ENCODE measurements around the gene MPDZ.
A peak's percentile ranks its signal among the peaks of the same experiment; 100 is the strongest.

MPDZ gene

DNA sequence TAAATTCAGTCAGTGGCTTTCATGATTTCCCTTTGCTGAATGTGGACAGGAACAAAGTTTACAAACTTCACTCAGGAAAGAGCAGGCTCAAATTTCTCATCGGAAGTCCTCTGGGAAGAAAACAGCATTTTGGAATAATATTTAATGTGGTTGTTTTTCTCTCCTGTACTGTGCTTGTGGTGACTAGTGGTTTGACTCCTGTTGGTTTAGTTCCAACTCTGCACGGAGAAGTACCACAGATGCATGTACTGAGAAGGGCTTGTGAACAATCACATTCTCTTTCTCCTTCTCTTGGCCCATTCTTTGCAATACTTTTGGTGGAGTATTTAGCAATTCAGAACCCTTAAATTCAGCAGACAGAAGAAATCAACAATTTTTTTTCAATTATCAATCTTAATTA is 13.3 kb downstream of the MPDZ start:
- no peaks in the 10 kb centered on the region for H3K27me3 ChIP-seq (ENCODE audit: insufficient read depth, low read length)
- H4K12ac ChIP-seq (ENCODE audit: low read depth, low read length) = no peak overlapping the region
- no peak overlapping the region for H3K4me3 ChIP-seq (ENCODE audit: low read depth, low read length)
- no peak overlapping the region for H2BK12ac ChIP-seq (ENCODE audit: low read length)
- H4K91ac ChIP-seq (ENCODE audit: low read depth, low read length) = no peak overlapping the region
- H3K4me2 ChIP-seq (ENCODE audit: low read length) = no peak overlapping the region
- H3K36me3 ChIP-seq (ENCODE audit: control insufficient read depth in 1 of 2, insufficient read depth in 2 of 2, low read length in 2 of 2) = no peaks in the 10 kb centered on the region
- H3K14ac ChIP-seq (ENCODE audit: low read length) = no peak overlapping the region
- no peak overlapping the region for H3K23ac ChIP-seq (ENCODE audit: low read length)
- no peak for DNase-seq
- H3K18ac ChIP-seq (ENCODE audit: low read length) = no peak overlapping the region
- H3K27ac ChIP-seq (ENCODE audit: low read depth, low read length) = no peak overlapping the region
- no peaks in the 10 kb centered on the region for H3K9me3 ChIP-seq (ENCODE audit: insufficient read depth, low read depth, low read length)
- no peak overlapping the region for H3K9ac ChIP-seq (ENCODE audit: low read length)
- H3K79me2 ChIP-seq (ENCODE audit: control insufficient read depth, insufficient read depth, low read length, poor library complexity) = no peaks in the 10 kb centered on the region
- no peak overlapping the region for H2BK120ac ChIP-seq (ENCODE audit: insufficient read depth, low read length, poor library complexity)
- H2BK5ac ChIP-seq (ENCODE audit: low read depth, low read length, poor library complexity) = no peak overlapping the region
- peaks cover 3 to 6% of the 10 kb centered on the region in 2 experiments for H3K4me1 ChIP-seq (ENCODE audit: control insufficient read depth in 1 of 2, insufficient read depth in 2 of 2, low read length in 2 of 2)
- no CpG with 5 or more reads among the region's 2 CpGs for WGBS (ENCODE audit: extremely low coverage, insufficient coverage, insufficient read length)
- no peak overlapping the region for H4K8ac ChIP-seq (ENCODE audit: low read depth, low read length)
- no peak overlapping the region for H2AFZ ChIP-seq (ENCODE audit: insufficient read depth, low read length, poor library complexity)
- H3K79me1 ChIP-seq (ENCODE audit: low read length) = peaks cover 2% of the 10 kb centered on the region
- H2AK5ac ChIP-seq (ENCODE audit: low read length) = no peak overlapping the region
- H3K4ac ChIP-seq (ENCODE audit: low read depth, low read length) = no peak overlapping the region

DNA sequence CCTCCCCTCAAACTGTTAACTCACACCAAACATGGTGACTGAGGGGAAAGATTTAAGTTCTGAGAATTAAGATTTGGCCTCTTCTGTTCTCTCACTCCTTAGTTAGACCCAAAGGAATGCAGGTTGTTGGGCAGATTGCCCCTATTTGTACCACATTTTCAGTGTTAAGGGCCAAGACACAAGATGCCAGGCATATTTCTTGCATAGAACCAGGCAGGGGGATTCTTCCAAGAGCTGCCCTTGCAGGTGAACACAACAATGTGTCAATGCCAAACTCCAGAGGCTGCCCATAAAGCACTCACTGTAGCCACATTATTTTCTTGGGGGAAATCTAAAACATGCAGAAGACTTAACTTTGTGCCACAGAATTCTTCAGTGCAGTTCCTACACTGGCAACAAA is 14.7 kb downstream of the MPDZ start:
- Histone ChIP-seq H3K9ac (ENCODE audit: low read length) (no peak overlapping the region), H2BK5ac (ENCODE audit: low read depth, low read length, poor library complexity) (no peak overlapping the region), H2AK5ac (ENCODE audit: low read length) (no peak overlapping the region), H3K4ac (ENCODE audit: low read depth, low read length) (no peak overlapping the region), H2BK12ac (ENCODE audit: low read length) (no peak overlapping the region), H3K36me3 (ENCODE audit: control insufficient read depth in 1 of 2, insufficient read depth in 2 of 2, low read length in 2 of 2) (no peaks in the 10 kb centered on the region), H3K9me3 (ENCODE audit: insufficient read depth, low read depth, low read length) (no peaks in the 10 kb centered on the region), H2AFZ (ENCODE audit: insufficient read depth, low read length, poor library complexity) (no peak overlapping the region), H3K79me2 (ENCODE audit: control insufficient read depth, insufficient read depth, low read length, poor library complexity) (no peaks in the 10 kb centered on the region), H4K91ac (ENCODE audit: low read depth, low read length) (no peak overlapping the region), H2BK120ac (ENCODE audit: insufficient read depth, low read length, poor library complexity) (no peak overlapping the region), H3K4me2 (ENCODE audit: low read length) (no peak overlapping the region), H4K8ac (ENCODE audit: low read depth, low read length) (no peak overlapping the region), H3K18ac (ENCODE audit: low read length) (no peak overlapping the region), H3K27me3 (ENCODE audit: insufficient read depth, low read length) (no peaks in the 10 kb centered on the region), H3K14ac (ENCODE audit: low read length) (no peak overlapping the region), H3K4me1 (ENCODE audit: control insufficient read depth in 1 of 2, insufficient read depth in 2 of 2, low read length in 2 of 2) (peaks cover 3 to 6% of the 10 kb centered on the region in 2 experiments), H3K23ac (ENCODE audit: low read length) (no peak overlapping the region), H3K79me1 (ENCODE audit: low read length) (peaks cover 2% of the 10 kb centered on the region), H4K12ac (ENCODE audit: low read depth, low read length) (no peak overlapping the region), H3K4me3 (ENCODE audit: low read depth, low read length) (no peak overlapping the region), H3K27ac (ENCODE audit: low read depth, low read length) (no peak overlapping the region)
- DNase-seq = peak; percentile 1 to 16

DNA sequence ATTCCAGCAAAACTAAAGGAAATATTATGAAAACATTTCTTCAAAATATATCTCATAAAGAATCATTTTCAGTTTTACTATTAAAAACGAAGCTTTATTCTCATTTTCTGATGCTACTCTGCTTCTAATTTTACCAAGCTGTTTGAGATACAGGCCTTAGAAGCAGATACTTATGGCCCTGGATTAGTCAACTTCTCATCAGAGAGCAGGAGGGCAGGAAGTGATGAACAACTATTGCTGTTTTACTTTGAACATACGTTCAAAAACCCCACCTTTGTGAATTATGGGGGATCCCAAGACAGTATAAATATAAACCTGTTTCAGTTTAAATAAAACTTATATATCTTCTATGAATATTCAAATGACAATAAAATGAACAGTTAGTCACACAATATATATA is 16.0 kb downstream of the MPDZ start:
- WGBS (ENCODE audit: extremely low coverage, insufficient coverage, insufficient read length) = no CpG with 5 or more reads among the region's 2 CpGs

DNA sequence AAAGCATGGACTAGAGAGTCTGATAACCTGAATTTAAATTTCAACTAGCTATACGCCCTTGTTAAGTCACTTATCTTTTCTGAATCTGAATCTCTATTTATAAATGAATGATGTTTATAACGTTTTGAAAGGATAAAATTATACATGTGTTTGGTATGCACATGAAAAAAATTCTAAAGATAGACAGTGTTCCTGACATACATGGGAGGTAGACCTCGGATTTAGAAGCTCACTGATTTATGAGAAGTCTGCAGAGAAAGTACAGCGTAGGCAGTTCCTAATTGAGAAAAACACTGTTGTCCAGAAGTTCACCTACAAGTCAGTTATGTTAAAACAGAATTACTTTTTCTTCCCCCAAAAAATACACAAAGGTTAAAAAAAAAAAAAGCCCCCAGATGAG is 26.6 kb downstream of the MPDZ start:
- H3K79me2 ChIP-seq (ENCODE audit: control insufficient read depth, insufficient read depth, low read length, poor library complexity) = no peaks in the 10 kb centered on the region
- no peaks in the 10 kb centered on the region for H3K9me3 ChIP-seq (ENCODE audit: insufficient read depth, low read depth, low read length)
- H3K23ac ChIP-seq (ENCODE audit: low read length) = no peak overlapping the region
- no peak overlapping the region for H4K12ac ChIP-seq (ENCODE audit: low read depth, low read length)
- WGBS (ENCODE audit: extremely low coverage, insufficient coverage, insufficient read length) = 100% methylated on average over 1 of the region's 4 CpGs
- no peak overlapping the region for H2AFZ ChIP-seq (ENCODE audit: insufficient read depth, low read length, poor library complexity)
- no peak overlapping the region for H4K8ac ChIP-seq (ENCODE audit: low read depth, low read length)
- no peak overlapping the region for H3K18ac ChIP-seq (ENCODE audit: low read length)
- no peak overlapping the region for H3K14ac ChIP-seq (ENCODE audit: low read length)
- H2BK12ac ChIP-seq (ENCODE audit: low read length) = no peak overlapping the region
- H3K4ac ChIP-seq (ENCODE audit: low read depth, low read length) = no peak overlapping the region
- H3K79me1 ChIP-seq (ENCODE audit: low read length) = no peaks in the 10 kb centered on the region
- DNase-seq = no peak
- no peak overlapping the region for H3K4me3 ChIP-seq (ENCODE audit: low read depth, low read length)
- H3K27ac ChIP-seq (ENCODE audit: low read depth, low read length) = no peak overlapping the region
- H4K91ac ChIP-seq (ENCODE audit: low read depth, low read length) = no peak overlapping the region
- H2BK5ac ChIP-seq (ENCODE audit: low read depth, low read length, poor library complexity) = no peak overlapping the region
- no peak overlapping the region for H3K4me2 ChIP-seq (ENCODE audit: low read length)
- H2BK120ac ChIP-seq (ENCODE audit: insufficient read depth, low read length, poor library complexity) = no peak overlapping the region
- no peak overlapping the region for H2AK5ac ChIP-seq (ENCODE audit: low read length)
- peaks cover 0 to 1% of the 10 kb centered on the region in 2 experiments for H3K36me3 ChIP-seq (ENCODE audit: control insufficient read depth in 1 of 2, insufficient read depth in 2 of 2, low read length in 2 of 2)
- no peaks in the 10 kb centered on the region for H3K4me1 ChIP-seq (ENCODE audit: control insufficient read depth in 1 of 2, insufficient read depth in 2 of 2, low read length in 2 of 2)
- H3K27me3 ChIP-seq (ENCODE audit: insufficient read depth, low read length) = no peaks in the 10 kb centered on the region
- H3K9ac ChIP-seq (ENCODE audit: low read length) = no peak overlapping the region

More for the DNA sequence above, 16.0 kb downstream of the MPDZ start:
- Histone ChIP-seq H3K23ac (ENCODE audit: low read length) (no peak overlapping the region), H3K79me1 (ENCODE audit: low read length) (no peaks in the 10 kb centered on the region), H3K79me2 (ENCODE audit: control insufficient read depth, insufficient read depth, low read length, poor library complexity) (no peaks in the 10 kb centered on the region), H3K9ac (ENCODE audit: low read length) (no peak overlapping the region), H2BK120ac (ENCODE audit: insufficient read depth, low read length, poor library complexity) (no peak overlapping the region), H3K4ac (ENCODE audit: low read depth, low read length) (no peak overlapping the region), H3K9me3 (ENCODE audit: insufficient read depth, low read depth, low read length) (no peaks in the 10 kb centered on the region), H3K4me3 (ENCODE audit: low read depth, low read length) (no peak overlapping the region), H4K91ac (ENCODE audit: low read depth, low read length) (no peak overlapping the region), H2BK5ac (ENCODE audit: low read depth, low read length, poor library complexity) (no peak overlapping the region), H3K18ac (ENCODE audit: low read length) (no peak overlapping the region), H2AFZ (ENCODE audit: insufficient read depth, low read length, poor library complexity) (no peak overlapping the region), H4K8ac (ENCODE audit: low read depth, low read length) (no peak overlapping the region), H4K12ac (ENCODE audit: low read depth, low read length) (no peak overlapping the region), H2AK5ac (ENCODE audit: low read length) (no peak overlapping the region), H3K14ac (ENCODE audit: low read length) (no peak overlapping the region), H3K4me1 (ENCODE audit: control insufficient read depth in 1 of 2, insufficient read depth in 2 of 2, low read length in 2 of 2) (peaks cover under 1 to 4% of the 10 kb centered on the region in 2 experiments), H2BK12ac (ENCODE audit: low read length) (no peak overlapping the region), H3K27ac (ENCODE audit: low read depth, low read length) (no peak overlapping the region), H3K27me3 (ENCODE audit: insufficient read depth, low read length) (no peaks in the 10 kb centered on the region), H3K36me3 (ENCODE audit: control insufficient read depth in 1 of 2, insufficient read depth in 2 of 2, low read length in 2 of 2) (peaks cover 0 to 1% of the 10 kb centered on the region in 2 experiments), H3K4me2 (ENCODE audit: low read length) (no peak overlapping the region)
- no peak for DNase-seq

Data from trophoblast cell (in vitro differentiated cells and primary cell).